NCI-H82 (cell line): ENCODE results near the gene QRFPR.
"Not testable (repeated sequence)": the region's sequence is repeated elsewhere in the genome, so short reads cannot be mapped to it uniquely, and the experiment has no call there.

Experiments
- DNase-seq: peaks from one replicate; lab custom pipeline; 2025; lab: John Stamatoyannopoulos, UW

The QRFPR gene

DNA sequence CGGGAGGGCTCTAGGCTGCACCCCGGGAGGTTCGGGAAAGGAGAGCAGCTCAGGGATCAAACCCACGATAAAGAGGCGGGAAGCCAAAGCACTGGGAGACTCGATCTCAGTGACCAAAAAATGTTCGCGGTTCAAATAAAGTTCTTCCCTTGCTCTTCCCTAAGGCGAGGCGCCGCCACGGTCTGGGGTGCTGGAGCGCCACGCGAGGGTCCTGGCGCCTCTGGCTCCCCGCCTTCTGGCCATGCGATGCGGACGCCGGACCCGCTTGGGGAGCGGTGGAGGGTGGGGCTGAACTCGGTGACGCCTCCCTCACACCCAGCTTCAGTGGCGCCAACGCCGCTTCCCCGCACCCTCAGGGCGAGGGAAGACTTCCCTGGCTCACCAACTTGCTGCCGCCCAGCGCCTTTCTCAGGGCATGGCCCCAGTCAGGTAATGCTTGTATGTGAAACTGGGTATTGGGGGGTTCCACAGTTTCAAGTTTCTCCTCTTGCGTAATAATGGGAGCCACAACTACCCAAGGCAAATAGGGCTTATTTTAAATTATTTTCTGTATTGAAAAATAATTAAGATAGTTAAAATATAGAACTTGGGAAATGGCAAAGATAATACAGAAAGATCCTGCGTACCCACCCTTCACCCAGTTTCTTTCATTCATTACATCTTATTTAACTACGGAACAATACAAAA, at the start of gene QRFPR:
Gene QRFPR, minus strand, starts transcription at position 243 of the 687 bp plus-strand sequence. CDS start 371 bp downstream, outside the sequence.
- no peak for DNase-seq

DNA sequence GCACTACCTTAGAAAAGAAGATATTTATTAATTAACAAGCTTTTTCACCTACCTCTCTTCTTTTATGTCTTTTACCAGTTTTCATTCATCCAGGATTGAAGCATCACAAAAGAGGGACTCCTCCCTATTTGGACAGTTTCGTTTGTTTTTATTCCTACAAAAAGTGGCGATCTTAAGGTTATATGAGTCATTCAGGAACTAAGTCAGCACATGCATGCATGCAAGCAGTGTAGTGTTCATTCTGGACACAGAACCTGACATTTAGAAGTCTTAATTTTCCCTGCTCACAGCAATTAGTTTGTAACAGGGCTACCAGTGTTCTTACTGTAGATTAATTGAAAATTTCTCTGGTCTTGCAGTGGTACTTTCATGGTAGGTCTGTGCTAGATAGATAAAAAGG, 47.9 kb upstream of the QRFPR start:
- DNase-seq, result no peak

- peak; percentile 43 for DNase-seq
These were observed 40.8 kb upstream of the QRFPR start for GRCh38 chr4:121421594-121421993.

- no peak for DNase-seq
These were observed 30.4 kb upstream of the QRFPR start for GRCh38 chr4:121411151-121411744.

- DNase-seq, result not testable (repeated sequence)
These were observed 27.7 kb upstream of the QRFPR start for GRCh38 chr4:121408567-121408966.

GRCh38 chr4:121400632-121401031, 19.8 kb upstream of the QRFPR start:
- DNase-seq, result no peak

- no peak for DNase-seq
These were observed 17.3 kb upstream of the QRFPR start for GRCh38 chr4:121397941-121398601.

DNA sequence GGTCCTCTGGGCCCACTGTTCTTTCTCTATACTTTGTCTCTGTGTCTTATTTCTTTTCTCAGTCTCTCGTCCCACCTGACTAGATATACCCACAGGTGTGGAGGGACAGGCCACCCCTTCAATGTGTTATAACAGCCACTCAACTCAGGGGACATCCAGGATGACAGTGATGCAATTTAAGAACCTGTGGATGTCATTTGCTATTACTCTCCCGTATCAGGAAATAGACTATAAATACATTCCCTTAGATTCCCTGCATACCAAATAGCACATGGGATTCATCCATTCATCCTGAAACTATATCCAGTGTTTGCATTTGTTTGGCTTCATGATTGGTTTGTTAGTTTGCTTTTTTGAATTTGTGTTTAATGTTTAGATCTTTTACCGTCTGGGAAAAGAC, 16.6 kb upstream of the QRFPR start:
- no peak for DNase-seq

DNA sequence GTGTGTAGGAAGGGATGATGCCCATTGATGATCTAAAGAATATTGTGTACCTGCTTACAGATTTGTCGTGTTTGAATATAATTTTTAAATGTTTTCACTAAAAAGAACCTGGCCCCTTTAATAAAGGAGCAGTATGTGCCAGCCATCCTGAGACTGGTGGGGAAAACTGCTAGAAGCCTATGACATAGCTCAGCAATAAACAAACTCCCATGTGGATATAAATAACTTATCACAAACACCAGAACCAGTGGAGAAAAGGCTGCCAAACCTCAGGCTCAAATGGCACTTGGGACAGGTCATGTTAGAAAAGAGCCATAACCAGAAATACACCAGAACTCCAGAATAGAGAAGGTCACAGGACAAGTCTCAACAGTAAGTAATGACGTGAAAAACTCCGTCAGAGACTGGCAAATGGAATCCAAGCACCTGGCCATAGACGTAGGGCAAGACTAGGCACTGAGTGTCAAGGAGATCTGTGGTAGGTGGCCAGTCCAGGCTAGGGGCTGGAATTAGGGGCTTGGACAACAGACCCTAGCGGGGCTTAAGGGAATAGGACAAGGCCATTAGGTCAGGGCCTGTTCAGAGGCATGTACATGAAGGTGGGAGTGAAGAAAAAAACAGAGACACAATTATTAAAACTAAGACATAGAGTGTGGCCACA, 11.7 kb upstream of the QRFPR start:
- no peak for DNase-seq

GRCh38 chr4:121390335-121390734, 9.5 kb upstream of the QRFPR start:
- peak; percentile 91 for DNase-seq

DNA sequence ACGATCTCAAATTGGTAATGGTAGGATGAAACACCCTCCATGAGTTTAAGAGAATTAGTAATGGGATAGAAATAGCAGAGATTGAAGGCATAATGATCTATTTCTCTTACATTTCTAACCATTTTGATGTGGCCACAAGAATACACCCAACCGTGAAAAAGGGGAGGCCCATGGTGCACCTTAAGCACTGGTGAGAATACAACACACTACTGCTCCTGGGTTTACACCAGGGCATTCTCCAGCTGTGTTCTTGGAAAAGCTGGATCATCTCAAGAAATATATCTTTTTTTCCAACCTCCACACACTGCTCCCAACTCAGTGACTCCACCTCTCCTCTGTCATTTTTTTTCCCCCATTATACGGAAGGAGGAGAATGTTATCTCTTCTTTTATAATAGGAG, 1.5 kb downstream of the QRFPR start:
- no peak for DNase-seq

DNA sequence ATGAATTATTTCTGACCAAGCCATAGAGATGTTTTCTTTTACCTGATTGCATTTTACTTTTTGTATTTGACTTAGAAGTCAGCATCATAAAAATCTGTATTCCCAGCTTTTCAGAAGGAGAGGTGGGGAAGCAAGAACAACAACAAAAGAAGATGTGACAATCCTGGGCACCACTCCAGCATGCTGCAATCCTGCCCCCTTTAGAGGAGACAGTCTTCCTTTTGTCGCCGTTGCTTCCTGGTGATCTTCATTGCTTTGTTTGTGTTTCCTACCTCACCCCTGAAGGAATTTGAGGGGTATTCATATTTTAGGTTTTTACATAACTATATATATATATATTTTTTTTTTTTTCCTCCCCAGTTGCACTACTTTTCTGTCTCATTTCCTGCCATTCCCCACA, 3.7 kb downstream of the QRFPR start:
- no peak for DNase-seq

DNA sequence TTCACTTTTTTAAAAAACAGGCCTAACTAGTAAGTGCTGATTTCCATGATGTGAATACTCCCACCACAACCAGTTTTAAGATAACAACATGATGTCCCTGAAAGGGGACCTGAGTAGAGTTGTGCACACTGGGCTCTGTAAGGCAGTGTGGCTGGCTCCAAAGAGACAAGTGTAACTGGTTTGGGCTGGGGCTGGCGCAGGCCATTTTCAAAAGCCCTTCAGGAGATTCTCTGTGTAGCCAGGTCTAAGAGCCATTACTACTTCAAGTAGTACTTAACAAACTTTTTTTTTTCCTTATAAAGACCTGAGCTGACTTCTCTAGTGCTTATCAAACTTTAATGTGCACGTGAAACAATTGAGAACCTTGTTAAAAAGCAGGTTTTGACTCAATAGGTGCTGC, 4.3 kb downstream of the QRFPR start:
- no peak for DNase-seq

DNA sequence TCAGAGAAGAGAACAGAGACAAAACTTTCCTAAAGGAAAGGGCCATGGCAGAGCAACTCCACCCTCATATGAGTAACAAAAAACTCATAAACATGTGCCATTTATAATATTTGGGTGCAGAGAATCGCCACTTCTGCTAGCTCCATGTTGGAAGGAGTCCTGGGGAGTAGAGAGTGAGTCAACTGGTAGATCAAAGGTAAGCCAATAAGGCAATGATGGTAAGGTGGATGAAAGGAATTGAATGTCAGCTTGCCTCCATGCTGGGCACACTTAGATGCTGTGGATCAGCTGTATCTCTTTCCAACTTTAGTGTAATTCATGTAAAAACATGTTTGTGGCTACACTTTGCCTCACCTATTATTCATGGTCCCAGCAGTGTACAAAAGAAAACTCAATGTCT, 4.7 kb downstream of the QRFPR start:
- no peak for DNase-seq

DNA sequence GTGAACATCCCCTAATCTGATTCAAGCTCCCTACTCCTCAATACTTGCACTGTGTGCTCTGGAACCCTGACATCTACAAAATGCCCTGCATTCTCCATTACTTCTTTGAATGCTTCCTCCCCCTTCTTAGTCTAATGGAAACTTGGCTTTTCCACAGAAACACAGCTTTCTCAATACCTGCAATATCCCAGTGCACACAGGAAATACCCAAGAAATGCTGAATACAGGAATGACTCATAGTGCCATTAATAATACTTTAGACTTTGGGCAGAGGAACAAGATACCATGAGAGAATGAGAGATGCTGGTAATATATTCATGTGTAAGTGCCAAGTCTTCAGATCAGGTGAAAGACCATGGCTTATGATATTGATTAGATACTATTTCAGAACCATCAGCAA, 5.6 kb downstream of the QRFPR start:
- DNase-seq, result no peak

GRCh38 chr4:121373841-121374240, 7.0 kb downstream of the QRFPR start:
- DNase-seq, result no peak

- peak; percentile 64 for DNase-seq
These were observed 10.0 kb downstream of the QRFPR start for GRCh38 chr4:121370729-121371325.

GRCh38 chr4:121360495-121360894, 20.3 kb downstream of the QRFPR start:
- DNase-seq, result no peak

- DNase-seq, result no peak
These were observed 22.3 kb downstream of the QRFPR start for GRCh38 chr4:121358473-121358872.

- DNase-seq, result no peak
These were observed 27.6 kb downstream of the QRFPR start for GRCh38 chr4:121353213-121353612.

DNA sequence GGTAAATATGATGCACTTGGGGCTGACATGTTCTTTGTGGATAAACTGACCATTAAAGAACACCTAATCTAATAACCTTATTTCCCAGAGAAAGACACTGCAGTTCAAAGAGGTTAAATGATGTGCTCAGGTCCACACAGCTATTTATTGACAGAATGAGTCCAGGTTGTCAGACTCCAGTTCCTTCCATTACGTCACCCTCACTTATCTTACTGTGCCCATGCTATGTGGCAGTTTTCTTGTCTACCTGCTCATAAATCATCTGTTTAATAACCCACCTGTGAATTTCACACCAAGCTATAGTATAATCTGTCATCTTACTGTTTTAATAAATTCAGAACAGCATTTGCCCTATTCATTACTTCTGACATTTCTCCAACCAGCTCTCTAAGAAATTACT, 36.7 kb downstream of the QRFPR start:
- no peak for DNase-seq

DNA sequence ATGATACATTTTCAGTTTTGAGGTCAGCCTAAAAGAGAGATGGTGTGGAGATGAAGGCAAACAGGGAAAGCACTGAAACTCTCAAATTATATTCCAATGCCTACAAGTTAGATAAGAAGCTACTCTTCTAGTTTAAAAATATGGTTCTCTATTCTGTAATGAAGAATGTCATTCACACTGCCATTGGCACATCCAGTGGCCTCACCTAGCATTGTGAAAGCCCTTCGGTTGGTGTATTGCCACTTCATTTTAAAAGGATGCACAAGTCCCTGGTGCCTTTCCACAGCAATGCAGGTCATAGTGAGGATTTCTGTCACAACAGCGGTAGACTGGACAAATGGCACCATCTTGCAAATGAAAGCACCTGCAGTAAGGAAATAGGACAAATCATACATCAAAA, 40.6 kb downstream of the QRFPR start:
- DNase-seq, result no peak

DNA sequence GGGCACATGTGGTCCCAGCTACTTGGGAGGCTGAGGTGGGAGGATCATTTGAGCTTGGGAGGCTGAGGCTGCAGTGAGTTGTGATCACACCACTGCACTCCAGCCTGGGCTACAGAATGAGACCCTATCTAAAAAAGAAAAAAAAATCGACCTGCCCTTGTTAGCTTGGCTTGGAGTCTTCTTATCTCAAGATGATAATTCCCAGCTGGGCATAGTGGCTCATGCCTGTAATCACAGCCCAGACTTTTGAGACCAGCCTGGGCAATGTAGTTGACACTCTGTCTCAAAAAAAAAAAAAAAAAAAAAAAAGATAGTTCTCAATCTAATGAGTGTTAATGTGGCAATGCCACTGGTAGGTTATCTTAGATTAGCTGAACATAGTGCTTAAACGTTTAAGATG, 41.0 kb downstream of the QRFPR start:
- DNase-seq, result no peak
